CD4-positive, alpha-beta T cell treated with Interleukin-21 for 1 hour (primary cell): ENCODE results near the gene CTCF.
A peak's percentile ranks its signal among the peaks of the same experiment; 100 is the strongest.

Source experiments
- DNase-seq: peaks from one replicate; pipeline ENCODE4 v3.0.0-alpha.2; 2020

The CTCF gene

DNA sequence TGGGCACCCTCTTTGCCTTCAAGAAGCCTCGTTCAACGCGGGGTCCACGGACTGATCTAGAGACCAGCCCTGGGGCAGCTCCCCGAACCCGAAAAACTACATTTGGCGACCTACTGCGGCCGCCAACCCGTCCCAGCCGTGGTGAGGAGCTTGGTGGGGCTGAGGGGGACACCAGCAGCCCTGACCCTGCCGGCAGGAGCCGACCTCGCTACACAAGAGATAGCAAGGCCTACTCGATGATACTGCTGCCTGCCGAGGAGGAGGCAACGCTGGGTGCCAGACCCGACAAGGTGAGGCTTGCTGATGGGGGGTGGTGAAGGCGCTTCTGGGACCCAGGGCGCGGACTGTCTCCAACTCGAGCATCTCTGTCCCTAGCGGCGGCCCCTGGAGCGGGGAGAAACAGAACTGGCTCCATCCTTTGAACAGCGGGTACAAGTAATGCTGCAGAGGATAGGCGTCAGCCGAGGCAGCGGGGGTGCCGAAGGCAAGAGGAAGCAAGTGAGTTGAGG is 92.1 kb downstream of the CTCF start:
- no peak for DNase-seq

GRCh38 chr16:67655363-67655762 is 93.0 kb downstream of the CTCF start:
- DNase-seq = no peak

DNA sequence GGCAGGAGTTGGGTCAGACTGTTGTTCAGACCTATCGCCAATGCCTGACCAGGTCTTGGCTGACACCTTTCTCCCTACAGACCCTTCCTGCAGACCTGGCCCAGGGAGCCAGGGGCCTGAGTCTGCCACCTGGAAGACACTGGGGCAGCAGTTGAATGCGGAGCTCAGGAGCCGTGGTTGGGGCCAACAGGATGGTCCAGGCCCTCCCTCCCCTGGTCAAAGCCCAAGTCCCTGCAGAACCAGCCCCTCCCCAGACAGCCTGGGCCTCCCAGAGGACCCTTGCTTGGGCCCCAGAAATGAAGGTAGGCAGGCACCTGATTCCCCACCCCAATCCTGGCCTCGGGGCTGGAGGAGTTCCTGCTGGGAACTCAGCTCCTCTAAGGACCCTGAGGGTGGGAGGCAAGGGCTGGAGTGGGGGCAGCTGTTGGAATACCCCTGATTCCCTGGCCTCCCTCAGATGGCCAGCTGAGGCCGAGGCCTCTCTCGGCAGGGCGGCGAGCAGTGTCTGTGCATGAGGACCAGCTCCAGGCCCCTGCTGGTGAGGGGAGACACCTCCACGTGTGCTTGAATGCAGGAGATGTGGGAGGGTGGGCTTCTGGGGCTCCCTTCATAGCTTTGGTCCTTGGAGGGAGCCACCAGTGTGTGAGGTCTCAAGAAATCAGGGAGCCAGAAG is 94.2 kb downstream of the CTCF start:
- DNase-seq = no peak

- DNase-seq = no peak
Measured at GRCh38 chr16:67657017-67657608, 94.8 kb downstream of the CTCF start.

DNA sequence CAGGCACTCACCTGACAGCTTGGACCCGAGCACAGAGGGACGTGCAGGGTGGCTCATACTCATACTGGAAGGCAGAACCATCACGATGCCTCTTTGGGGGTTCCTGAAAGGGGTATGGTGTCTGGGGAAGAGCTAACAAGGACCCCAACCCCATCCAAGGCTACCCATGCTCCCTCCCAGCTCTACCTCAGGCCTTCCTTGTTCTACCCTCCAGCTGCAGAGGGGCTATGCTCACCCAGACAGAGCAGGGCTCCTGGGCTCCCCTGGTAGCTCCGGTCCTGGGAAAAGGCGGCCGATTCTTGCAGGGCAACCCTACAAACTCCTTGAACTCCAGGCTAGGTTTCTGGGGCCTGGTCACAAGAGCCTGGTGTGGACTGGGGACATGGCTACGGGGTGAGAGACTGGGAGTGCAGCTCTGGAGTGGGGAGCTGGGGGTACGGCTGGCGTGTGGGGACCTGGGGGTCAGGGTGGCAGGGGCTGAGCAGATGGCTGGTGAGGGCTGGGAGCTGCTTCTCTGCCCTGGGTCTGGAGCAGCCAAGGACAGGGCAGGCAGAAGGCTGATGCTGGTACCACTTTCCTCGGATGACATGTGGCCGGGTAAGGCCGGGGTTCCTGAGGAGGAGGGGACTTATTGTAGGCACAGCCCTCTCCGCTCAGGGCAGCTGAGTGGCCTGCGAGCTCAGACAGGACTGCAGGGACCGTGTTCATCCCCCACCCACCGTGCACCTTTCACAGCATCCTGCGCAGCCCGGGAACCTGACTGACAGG is 95.6 kb downstream of the CTCF start:
- no peak for DNase-seq

DNA sequence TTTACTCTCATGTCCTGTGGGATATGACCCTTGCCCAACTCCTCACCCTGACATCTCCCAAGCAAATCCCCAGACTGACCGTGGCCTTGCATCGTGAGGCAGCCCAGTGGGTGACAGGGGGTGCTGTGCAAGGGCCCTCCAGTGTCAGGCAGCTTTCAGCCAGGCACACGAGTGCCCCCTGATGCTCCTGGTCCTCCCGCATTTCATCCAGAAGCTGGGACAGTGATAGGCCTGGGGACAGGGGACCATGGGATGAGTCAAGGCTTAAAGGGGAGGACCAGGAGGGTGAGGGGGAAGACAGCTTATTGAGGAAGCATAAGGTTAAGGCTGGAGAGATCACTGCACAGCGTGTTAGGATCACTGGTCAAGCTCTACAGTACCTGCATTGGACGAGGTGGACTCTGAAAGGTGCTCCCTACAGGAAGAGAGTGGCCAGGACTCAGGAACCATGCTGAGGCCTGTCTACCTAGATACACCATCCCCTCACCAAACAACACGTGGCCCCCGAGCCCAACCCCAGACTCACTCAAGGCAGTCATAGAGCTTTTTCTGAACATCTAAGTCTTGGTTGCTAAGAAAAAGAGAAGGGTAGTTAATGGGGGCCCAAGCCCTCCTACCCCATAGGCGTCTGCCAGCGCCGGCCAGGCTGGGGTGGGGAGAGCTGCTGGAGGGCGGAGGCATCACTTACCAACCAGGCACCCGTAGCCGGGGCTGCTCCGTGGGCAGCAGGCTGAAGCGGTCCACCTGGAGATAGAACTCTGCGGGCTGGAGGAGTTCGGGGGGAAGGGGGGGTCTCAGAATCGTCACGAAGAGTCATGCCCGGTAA is 96.7 kb downstream of the CTCF start:
- DNase-seq = no peak

DNA sequence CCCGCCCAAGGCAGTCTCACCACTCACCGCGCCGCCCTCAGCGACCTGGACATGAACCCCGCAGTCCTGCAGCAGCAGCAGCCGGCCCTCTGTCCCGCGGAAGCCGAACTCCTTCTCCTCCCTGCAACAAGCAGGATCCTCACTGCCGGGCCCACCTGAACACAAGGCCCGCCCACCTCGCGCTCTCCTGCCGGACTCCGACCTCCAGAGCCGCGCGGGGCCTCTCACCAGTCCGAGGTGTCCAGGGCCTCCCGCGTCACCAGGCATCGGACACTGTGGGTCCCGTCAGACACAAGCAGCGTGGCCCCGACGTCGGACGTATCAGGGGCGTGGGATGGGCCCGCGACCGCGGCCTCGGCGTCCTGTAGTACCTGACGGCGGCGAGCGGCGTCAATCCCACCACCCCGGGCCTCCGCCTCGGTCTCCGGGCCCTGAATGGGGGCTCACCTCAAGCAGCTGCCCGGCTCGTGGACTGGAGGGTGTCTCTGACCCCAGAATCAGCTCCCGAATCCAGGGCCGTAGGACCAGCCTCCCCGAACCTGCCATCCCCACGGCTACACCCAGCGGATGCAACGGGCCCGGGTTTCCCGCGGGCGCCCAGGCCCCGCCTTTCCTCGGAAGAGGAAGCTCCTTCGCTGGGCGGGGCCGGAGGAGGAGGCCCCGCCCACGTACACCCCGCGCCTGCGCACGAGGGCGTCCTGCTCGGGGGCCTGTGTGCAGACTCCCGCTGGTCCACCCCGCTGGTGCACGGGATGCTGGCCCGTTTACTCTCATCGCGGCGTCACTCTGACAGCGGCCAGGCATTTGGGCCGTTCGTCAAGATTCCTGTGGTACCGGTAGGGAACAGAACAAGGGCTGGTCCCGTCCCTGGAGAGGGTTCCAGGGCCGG is 97.6 kb downstream of the CTCF start, which contains the start of gene ACD:
Gene ACD, minus strand, starts transcription at position 586 of the 889 bp plus-strand sequence. Its CDS starts 40 bp downstream, at position 546.
- DNase-seq = peak; percentile 94

- DNase-seq = peak; percentile 98
Measured at GRCh38 chr16:67660564-67661028, 98.3 kb downstream of the CTCF start, which contains the start of gene PARD6A. PARD6A (plus strand) TSS chr16:67660960; CDS start chr16:67661039, 79 bp downstream.

GRCh38 chr16:67661101-67661761 is 98.9 kb downstream of the CTCF start:
- DNase-seq = no peak

DNA sequence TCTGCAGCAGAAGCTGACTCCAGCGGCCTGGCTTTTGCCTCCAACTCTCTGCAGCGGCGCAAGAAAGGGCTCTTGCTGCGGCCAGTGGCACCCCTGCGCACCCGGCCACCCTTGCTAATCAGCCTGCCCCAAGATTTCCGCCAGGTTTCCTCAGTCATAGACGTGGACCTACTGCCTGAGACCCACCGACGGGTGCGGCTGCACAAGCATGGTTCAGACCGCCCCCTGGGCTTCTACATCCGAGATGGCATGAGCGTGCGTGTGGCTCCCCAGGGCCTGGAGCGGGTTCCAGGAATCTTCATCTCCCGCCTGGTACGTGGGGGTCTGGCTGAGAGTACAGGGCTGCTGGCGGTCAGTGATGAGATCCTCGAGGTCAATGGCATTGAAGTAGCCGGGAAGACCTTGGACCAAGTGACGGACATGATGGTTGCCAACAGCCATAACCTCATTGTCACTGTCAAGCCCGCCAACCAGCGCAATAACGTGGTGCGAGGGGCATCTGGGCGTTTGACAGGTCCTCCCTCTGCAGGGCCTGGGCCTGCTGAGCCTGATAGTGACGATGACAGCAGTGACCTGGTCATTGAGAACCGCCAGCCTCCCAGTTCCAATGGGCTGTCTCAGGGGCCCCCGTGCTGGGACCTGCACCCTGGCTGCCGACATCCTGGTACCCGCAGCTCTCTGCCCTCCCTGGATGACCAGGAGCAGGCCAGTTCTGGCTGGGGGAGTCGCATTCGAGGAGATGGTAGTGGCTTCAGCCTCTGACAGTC is 99.7 kb downstream of the CTCF start:
- no peak for DNase-seq

GRCh38 chr16:67662653-67663010 is 100.3 kb downstream of the CTCF start:
- DNase-seq = no peak

GRCh38 chr16:67663151-67663876 is 101.0 kb downstream of the CTCF start:
- DNase-seq = peak; percentile 35

DNA sequence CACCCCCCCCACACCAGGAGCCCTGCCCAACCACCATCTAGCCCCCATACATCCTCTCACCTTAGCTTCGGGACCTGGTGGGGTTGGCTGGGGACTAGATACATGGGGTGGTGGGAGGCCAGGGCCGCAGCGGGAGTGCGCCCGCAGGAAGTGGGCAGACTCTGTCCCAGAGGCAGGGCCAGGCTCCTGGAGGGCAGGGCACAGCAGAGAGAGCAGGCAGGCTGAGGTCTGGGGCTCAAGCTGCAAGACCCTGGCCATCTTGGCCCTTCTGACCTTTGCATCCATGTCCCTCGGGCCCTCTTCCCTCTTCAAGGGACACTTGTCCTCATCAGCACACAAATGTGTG is 101.5 kb downstream of the CTCF start:
- DNase-seq = no peak

DNA sequence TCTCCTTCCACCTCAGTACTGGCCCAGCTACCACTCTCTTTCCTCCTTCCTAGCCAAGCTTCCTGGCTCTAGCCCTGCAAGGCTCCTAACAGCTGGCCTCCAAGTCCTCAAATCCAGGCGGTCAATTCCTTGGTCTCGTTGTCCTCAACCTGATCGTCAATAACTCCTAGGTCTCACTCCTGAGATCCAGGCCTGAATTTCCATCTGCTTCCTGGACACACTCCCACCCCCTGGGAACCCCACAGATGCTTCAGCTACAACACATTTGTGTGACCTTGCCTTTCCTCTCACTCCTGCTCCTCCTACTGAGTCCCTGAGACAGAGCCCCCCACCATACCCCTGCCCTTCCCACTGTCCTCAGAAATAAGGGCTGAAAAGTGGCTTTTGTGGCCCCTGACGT is 101.9 kb downstream of the CTCF start:
- no peak for DNase-seq

DNA sequence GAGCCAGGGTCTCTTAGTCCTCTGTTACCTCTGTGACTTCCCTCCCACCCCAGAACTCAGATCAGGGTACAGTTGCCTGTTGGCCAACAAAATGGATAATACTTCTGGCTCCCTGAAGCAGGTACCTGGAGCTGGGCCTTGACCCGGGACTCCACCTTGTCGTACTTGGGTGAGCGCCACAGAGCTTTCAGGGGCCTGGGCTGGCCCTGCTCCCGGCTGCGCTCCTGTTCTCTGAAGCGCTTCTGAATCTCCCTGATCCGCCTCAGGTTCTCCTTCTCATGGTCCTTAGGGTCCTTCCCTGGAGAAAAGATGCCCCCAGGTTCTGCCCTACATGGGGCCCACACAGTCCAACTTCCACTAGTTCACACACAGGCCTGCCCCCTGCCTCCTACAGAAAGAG is 102.5 kb downstream of the CTCF start:
- no peak for DNase-seq

- DNase-seq = no peak
Measured at GRCh38 chr16:67665598-67665997, 103.3 kb downstream of the CTCF start.

- DNase-seq = no peak
Measured at GRCh38 chr16:67666032-67666551, 103.8 kb downstream of the CTCF start.

- peak; percentile 87 for DNase-seq
Measured at GRCh38 chr16:67666559-67667452, 104.5 kb downstream of the CTCF start, which contains the start of the genes C16orf86 and ENKD1. C16orf86 (plus strand) TSS chr16:67666814; CDS start chr16:67666971, 157 bp downstream. ENKD1 (minus strand) TSS chr16:67666750; CDS start chr16:67666442, 308 bp downstream.
